NCI-H2081 treated with DMSO at 0.1 percent for 48 hours (cell line): Measurements from ENCODE around the gene PGP.

Source experiments
- DNase-seq: peaks from one replicate; lab custom pipeline; 2025; lab: John Stamatoyannopoulos, UW

Gene PGP

DNA sequence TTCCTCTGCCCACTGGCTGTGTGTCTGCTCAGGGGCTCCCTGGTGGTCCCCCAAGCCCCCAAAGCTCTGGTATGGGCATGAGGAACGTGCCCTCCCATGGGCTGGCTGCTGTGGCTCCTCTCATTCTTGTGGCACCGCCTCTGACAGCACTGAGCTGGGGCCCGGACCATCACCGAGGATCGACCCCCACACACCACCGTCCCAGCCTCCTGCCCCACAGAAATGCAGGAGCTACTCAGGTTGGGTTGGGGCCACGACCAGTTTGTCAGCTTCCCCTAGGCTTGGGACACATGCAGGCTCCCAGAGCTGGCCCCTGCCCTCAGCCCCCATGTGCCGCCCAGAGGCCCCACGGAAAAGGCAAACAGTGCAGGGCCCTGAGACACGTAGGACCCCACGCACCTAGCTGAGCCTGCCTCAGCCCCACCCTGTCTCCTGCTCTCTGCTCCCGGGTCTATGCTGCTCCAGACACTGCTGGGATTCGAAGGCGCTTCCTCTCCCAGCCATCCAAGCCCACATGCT is 15.0 kb downstream of the PGP start:
- DNase-seq, result no peak

DNA sequence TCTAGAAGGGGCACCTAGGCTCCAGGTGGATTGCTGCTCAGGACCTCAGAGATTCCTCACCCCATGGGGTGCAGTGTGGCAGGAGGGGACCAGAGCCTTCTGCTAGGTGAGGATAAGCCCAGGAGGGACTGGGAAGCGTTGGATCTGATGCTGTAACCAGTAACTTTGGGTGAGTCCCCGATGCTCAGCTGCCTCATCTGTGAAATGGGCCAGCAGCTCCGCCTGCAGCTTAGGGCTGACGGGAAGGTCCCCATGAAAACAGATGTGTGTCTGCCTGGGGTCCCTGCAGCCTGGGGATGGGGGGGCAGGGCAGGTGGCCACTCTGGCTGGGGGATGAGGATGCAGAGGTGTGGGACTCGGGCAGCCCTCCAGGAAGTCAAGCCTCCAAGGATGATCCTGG is 15.5 kb downstream of the PGP start:
- DNase-seq, result no peak

DNA sequence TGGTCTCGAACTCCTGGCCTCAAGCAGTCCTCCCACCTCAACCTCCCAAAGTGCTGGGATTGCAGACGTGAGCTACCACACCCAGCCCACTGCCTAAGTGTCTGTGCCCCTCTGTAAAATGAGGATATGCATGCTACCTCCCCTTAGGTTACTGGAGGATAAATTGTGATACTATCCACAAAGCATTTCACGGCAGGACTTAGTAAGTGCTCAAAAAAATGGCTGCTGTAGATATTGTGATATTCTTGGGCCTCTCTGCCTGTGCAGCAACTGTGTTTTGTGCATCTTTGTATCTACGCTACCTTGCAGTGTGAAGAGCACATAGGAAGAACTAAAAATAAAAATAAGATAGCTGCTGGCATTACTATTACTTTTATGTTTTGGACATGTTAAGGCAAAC is 16.4 kb downstream of the PGP start:
- DNase-seq, result no peak

DNA sequence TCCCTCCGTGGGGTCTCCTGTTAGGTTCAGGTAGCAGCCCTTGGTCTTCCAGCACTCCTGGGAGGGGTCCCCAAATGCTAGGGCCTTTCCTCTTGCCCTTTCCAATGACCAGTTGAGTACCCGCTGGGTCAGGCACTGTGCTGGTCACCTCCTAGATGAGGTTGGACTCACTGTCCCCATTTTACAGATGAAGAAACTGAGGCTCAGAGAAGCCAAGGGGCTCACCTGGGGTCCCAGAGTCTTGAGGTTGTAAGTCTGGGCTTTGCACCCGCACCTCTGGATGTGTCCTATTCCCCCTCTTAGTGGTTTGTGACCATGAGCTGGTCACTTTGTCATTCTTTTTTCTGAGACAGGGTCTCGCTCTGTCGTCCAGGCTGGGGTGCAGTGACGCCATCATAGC is 16.9 kb downstream of the PGP start:
- DNase-seq, result no peak

DNA sequence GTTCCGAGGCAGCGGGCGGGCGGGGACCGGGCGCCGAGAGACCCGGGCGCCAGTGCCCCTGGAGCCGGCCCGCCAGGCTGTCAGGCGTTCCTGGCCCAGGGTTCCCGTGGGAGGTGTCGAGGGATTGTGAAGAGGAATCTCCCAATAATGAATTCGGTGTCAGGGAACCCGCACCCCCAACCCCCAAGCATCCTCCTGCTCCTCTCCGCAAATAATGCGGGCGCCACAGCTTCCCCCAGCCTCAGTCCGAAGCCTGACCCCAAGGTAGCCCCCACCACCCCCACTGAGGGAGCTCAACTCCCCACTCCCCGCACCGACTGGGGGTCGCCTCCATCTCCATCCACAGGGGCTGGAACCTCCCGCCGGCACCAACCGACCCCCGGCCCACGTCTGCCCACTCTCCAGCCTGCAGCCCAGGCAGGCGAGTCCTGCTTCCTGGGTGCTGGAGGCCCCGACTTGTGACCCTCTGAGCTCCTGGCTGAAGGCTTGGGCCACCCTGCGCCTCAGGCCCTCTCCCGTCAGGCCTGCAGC is 17.6 kb downstream of the PGP start:
- DNase-seq, result no peak

DNA sequence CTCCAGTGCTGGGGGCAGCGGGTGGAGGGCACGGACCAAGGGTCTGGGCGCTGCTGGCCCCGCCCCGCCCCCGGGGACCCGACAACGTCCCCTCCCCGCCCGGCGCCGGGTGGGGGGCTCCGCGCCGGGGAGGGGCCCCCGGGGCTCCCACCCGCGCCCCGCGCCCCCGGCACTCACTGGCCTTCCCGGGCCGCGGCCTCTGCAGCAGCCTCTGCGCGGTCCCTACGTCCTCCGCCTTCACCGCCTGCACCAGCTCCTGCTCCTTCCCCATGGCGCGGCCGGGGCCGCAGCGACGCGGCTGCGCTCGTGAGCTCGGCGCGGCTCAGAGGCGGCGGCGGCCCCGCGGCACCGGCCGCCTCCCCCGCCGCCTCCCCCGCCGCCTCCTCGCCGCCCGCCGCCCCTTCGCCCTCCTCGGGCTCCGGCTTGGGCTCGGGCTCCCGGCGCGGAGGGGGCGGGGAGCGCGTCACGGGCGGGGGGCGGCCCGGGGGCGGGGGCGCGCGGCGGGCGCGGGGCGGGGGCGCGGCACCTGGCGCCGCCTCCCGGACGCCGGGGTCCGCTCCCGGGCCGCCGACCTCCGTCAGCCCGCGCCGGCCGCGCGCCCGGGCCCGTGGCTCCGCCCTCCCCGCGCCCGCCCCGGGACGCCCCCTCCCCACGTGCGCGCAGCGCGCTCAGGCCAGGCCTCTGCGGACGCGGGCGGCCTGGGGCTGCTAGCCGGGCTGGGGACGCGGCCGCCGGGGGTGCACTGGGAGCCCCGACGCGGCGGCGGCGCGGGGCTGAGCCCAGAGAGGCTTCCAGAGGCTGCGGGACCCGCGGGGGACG is 18.3 kb downstream of the PGP start, which contains the start of gene CASKIN1:
Gene CASKIN1, minus strand, starts transcription at position 444 of the 819 bp plus-strand sequence. Its CDS starts 173 bp downstream, at position 271.
- no peak for DNase-seq

GRCh38 chr16:2195322-2196161 is 19.1 kb downstream of the PGP start:
- DNase-seq, result no peak

GRCh38 chr16:2194852-2195321 is 19.8 kb downstream of the PGP start:
- no peak for DNase-seq

- DNase-seq, result no peak
Measured at GRCh38 chr16:2194166-2194834, 20.3 kb downstream of the PGP start.

DNA sequence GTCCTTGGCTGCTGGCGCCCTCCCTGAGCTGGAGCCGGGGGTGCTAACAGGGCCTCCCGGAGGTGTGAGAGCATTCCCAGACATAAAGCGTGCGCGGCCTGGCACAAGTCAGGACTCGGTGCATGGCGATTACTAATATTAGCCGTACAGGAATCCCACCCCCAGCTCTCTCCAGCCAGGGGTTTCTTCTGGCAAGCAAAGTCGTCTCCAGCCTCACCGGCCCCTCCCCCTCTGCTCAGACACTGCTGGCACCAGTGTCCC is 23.3 kb downstream of the PGP start:
- DNase-seq, result no peak

- DNase-seq, result no peak
Measured at GRCh38 chr16:2190659-2191445, 23.8 kb downstream of the PGP start.

DNA sequence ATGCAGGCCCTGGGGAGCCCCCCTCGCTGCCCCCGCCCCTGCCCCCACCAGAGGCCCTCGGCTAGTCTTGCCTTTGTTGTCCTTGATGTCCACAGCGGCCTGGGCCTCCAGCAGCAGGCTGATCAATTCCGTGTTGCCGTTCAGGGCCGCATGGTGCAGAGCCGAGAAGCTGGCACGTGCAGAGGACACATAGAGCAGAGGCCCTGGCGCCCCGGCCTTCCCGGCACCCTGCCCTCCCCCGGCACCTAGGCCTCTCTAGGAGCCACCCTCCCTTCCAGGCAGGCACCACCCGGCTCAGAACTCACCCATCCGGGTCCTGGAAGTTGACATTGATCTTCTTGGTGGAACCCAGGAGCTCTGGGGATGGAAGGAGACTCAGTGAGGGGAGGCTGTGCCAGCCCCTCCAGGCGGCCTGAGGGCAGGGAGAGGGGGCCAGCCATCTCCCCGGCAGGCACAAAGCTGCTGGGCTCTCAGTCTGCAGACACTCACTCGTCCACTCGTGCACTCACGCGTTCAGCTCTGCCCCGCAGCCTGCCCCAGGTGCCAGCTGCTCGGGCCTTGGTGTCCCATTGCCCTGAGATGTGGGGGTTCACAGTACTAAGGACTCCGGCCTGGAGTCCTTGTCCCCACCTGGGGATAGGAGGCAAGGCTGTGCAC is 24.5 kb downstream of the PGP start:
- DNase-seq, result no peak

GRCh38 chr16:2189252-2189893 is 25.3 kb downstream of the PGP start:
- DNase-seq, result no peak

DNA sequence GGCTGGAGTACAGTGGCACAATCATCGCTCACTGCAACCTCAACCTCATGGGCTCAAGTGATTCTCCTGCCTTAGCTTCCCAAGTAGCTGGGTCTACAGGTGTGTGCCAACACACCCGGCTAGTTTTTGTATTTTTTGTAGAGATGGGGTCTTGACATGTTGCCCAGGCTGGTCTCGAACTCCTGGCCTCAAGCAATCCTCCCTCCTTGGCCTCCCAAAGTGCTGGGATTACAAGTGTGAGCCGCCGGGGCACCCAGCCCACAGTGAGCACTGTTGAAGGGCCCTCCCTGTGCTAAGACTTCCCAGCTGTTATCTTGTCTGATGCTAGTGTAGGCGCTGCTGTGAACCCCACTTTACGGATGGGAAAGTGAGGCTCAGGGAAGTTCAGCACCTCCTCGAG is 26.2 kb downstream of the PGP start:
- DNase-seq, result no peak

DNA sequence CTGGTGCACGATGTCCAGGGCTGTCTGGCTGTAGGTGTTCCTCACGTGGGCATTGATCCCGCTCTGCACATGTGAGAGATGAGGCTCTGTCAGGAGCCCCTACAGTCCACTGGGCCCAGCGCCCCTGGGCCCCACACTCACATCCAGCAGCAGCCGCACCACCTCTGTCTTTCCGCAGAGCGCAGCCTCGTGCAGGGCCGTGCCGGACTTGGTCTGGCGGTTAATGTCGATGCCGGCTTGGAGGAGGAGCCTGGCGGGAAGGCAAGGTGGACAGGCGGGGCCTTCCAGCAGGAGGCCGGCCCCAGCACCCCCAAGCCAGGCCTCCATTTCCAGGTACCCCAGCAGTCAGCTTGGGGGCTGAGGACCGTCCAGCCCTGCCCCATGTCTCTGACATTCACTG is 27.4 kb downstream of the PGP start:
- DNase-seq, result no peak

- DNase-seq, result no peak
Measured at GRCh38 chr16:2186505-2186904, 28.1 kb downstream of the PGP start.

DNA sequence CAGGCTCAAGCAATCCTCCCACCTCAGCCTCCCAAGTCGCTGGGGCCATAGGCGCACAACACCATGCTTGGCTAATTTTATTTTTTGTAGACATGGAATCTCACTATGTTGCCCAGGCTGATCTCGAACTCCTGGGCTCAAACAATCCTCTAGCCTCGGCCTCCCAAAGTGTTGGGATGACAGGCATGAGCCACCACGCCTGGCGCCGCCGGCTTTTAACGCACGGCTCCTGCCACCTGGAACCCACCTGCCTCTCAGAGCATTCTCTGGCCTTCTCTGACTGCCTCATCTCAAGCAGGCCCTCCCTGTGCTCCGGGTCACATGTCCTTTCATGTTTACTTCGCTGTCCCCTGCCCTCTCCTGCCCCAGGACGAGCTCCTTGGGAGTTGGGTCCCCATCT is 28.6 kb downstream of the PGP start:
- DNase-seq, result no peak

GRCh38 chr16:2184962-2185361 is 29.7 kb downstream of the PGP start:
- no peak for DNase-seq

- no peak for DNase-seq
Measured at GRCh38 chr16:2184346-2184745, 30.3 kb downstream of the PGP start.

DNA sequence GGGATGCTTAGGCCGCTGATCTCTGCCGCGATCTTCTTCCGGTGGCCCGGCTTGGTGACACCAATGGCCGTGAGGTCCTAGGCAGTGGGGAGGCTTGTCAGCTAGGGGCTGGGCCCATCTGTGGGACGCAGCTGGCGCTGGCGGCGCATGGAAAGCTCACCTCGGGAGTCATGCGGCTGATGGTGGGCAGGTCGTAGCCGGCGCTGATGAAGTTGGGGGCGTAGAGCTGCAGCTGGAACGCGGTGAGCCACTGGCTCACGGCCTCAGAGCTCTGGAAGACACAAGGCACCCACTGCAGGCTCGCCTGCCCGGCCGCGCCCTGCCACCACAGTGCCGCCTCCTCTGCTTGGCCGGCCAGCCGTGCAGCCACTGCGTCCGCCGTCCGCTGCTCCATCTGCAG is 31.0 kb downstream of the PGP start:
- DNase-seq, result no peak
